HepG2 (cell line): ENCODE results near the gene TBRG1.

Experiments used
- ATF7 ChIP-seq, 2 experiments: fragments of 450-650 bp in 1 of 2; sonication (generic) in 1 of 2; formaldehyde crosslinking in 1 of 2; IDR thresholded peaks; 2 replicates each; pipeline versions ENCODE4 v1.4.0 to v1.6.1; 2016 to 2020; ENCODE audit warnings: antibody characterized with exemption in 1 of 2, mild to moderate bottlenecking in 1 of 2, missing genetic modification reagents in 1 of 2
- BRF2 ChIP-seq: sonication (generic); formaldehyde crosslinking; IDR thresholded peaks from 2 replicates; pipeline ENCODE4 v1.8.1; 2022; ENCODE audit warnings: mild to moderate bottlenecking, missing genetic modification reagents
- CEBPB ChIP-seq: IDR thresholded peaks from 2 replicates; pipeline ENCODE4 v1.6.1; 2011; ENCODE audit warnings: low read depth, low read length, improper control_type of control experiment, borderline replicate concordance
- CERS6 ChIP-seq: sonication (generic); formaldehyde crosslinking; IDR thresholded peaks from 2 replicates; pipeline ENCODE4 v1.5.0; 2020; ENCODE audit warnings: missing genetic modification reagents
- CREM ChIP-seq, 2 experiments: sonication (generic) in 1 of 2; formaldehyde crosslinking in 1 of 2; IDR thresholded peaks; 2 replicates each; pipeline versions ENCODE4 v1.4.0 to v1.6.1; 2016 to 2020; ENCODE audit warnings: antibody characterized with exemption in 1 of 2, mild to moderate bottlenecking in 1 of 2, missing genetic modification reagents in 1 of 2
- CTCF ChIP-seq: sonication (generic); formaldehyde crosslinking; IDR thresholded peaks from 2 replicates; pipeline ENCODE4 v1.5.0; 2020; ENCODE audit warnings: mild to moderate bottlenecking, missing genetic modification reagents, moderate library complexity
- EP300 ChIP-seq, 3 experiments: sonication (generic) in 1 of 3; formaldehyde crosslinking in 1 of 3; IDR thresholded peaks; 2 replicates each; pipeline versions ENCODE4 v1.5.1 to v1.6.1; 2011 to 2020; ENCODE audit warnings: low read depth in 2 of 3, low read length in 2 of 3, borderline replicate concordance in 1 of 3, improper control_type of control experiment in 1 of 3, mild to moderate bottlenecking in 1 of 3, missing genetic modification reagents in 1 of 3, moderate library complexity in 1 of 3
- GFI1 ChIP-seq: sonication (generic); formaldehyde crosslinking; IDR thresholded peaks from 2 replicates; pipeline ENCODE4 v1.5.0; 2020; ENCODE audit warnings: missing genetic modification reagents, mild to moderate bottlenecking, borderline replicate concordance
- MAX ChIP-seq: IDR thresholded peaks from 2 replicates; pipeline ENCODE4 v1.6.1; 2012; ENCODE audit warnings: inconsistent platforms
- ZNF572 ChIP-seq: sonication (generic); formaldehyde crosslinking; IDR thresholded peaks from 2 replicates; pipeline ENCODE4 v1.5.1; 2020; ENCODE audit warnings: mild to moderate bottlenecking, missing genetic modification reagents

GRCh38 chr11:124657904-124658303, 35.2 kb downstream of the TBRG1 start:
- no peak for TF ChIP-seq CTCF
- no peak for TF ChIP-seq EP300 (IDR thresholded peaks at IDR 0.05; ENCODE audit: low read depth in 2 of 2, low read length in 2 of 2)
- TF ChIP-seq EP300 (CRISPR knock-in tag; IDR thresholded peaks at IDR 0.05; ENCODE audit: borderline replicate concordance): no peak
- no peak for TF ChIP-seq ATF7 (IDR thresholded peaks at IDR 0.05)
- no peak for TF ChIP-seq ATF7 (CRISPR knock-in tag; IDR thresholded peaks at IDR 0.05)
- no peak for TF ChIP-seq GFI1 (CRISPR knock-in tag)
- TF ChIP-seq CREM (IDR thresholded peaks at IDR 0.05): no peak
- no peak for TF ChIP-seq CREM (CRISPR knock-in tag; IDR thresholded peaks at IDR 0.05)
- no peak for TF ChIP-seq ZNF572
- no peak for TF ChIP-seq CERS6 (CRISPR knock-in tag)
- no peak for TF ChIP-seq BRF2 (CRISPR knock-in tag)
- no peak for TF ChIP-seq CEBPB
- TF ChIP-seq MAX: no peak
